Measurements from ENCODE around the gene EGR1. TPM values are rescaled to one million over a fixed set of nuclear protein-coding genes. Genes with fewer than 3 reads are reported as not detected.
"Not testable (repeated sequence)": the region's sequence is repeated elsewhere in the genome, so short reads cannot be mapped to it uniquely, and the experiment has no call there.

EGR1 gene
- total and polyA plus RNA-seq, 11 donors: 4.0 to 133 (median 15.3) TPM

- ATAC-seq: peak in 2 of 4 donors; percentile 28 to 43
- no peak overlapping the region for H3K27ac ChIP-seq
Measured at GRCh38 chr5:138506370-138507306, 41.4 kb downstream of the EGR1 start.

GRCh38 chr5:138507485-138507884 lies 42.2 kb downstream of the EGR1 start:
- 91 to 95% (median 94%) methylated on average over 8 of the region's 8 CpGs for WGBS, 4 donors
- not testable (repeated sequence) for H3K4me3 ChIP-seq, H3K27me3 ChIP-seq, DNase-seq, H3K27ac ChIP-seq, ATAC-seq, H3K9me3 ChIP-seq
- peaks cover 0 to 70% (median 63%) of the 10 kb centered on the region in 9 donors for H3K36me3 ChIP-seq
- intact Hi-C loops (cut with DNase I): loop anchor here in 1 of 10 donors (10.0 kb wide), 1 partner anchor 283 kb away; no protein-coding TSS in a partner anchor
- H3K4me1 ChIP-seq: peaks cover 0 to 31% (median 8%) of the 10 kb centered on the region in 12 donors

More at GRCh38 chr5:138506370-138507306, 41.4 kb downstream of the EGR1 start:
- Histone ChIP-seq H3K9me3 (no peaks in the 10 kb centered on the region), H3K4me3 (no peak overlapping the region), H3K4me1 (peaks cover 0 to 31% (median 8%) of the 10 kb centered on the region in 12 donors), H3K27me3 (no peaks in the 10 kb centered on the region), H3K36me3 (peaks cover 0 to 62% (median 55%) of the 10 kb centered on the region in 9 donors)
- intact Hi-C loops (cut with DNase I): loop anchor here in 1 of 10 donors (10.0 kb wide), 1 partner anchor 282 kb away; no protein-coding TSS in a partner anchor
- no peak for DNase-seq
- TF ChIP-seq CTCF (IDR thresholded peaks at IDR 0.05) (no peak), POLR2A (IDR thresholded peaks at IDR 0.05) (no peak)
- WGBS, 4 donors: 70 to 82% (median 78%) methylated on average over 10 of the region's 10 CpGs

GRCh38 chr5:138508958-138509357 lies 43.7 kb downstream of the EGR1 start:
- Histone ChIP-seq H3K4me1 (peaks cover 0 to 24% (median 8%) of the 10 kb centered on the region in 12 donors), H3K4me3 (no peak overlapping the region), H3K27me3 (no peaks in the 10 kb centered on the region), H3K36me3 (peaks cover 0 to 85% (median 78%) of the 10 kb centered on the region in 9 donors), H3K9me3 (no peaks in the 10 kb centered on the region), H3K27ac (no peak overlapping the region)
- ATAC-seq: peak in 1 of 4 donors; percentile 23
- WGBS, 4 donors: 44 to 62% (median 52%) methylated on average over 3 of the region's 3 CpGs
- no peak for DNase-seq
- intact Hi-C loops (cut with DNase I): loop anchor here in 1 of 10 donors (10.0 kb wide), 1 partner anchor 284 kb away; no protein-coding TSS in a partner anchor
- no peak for TF ChIP-seq POLR2A (IDR thresholded peaks at IDR 0.05)
- no peak for TF ChIP-seq CTCF (IDR thresholded peaks at IDR 0.05)

GRCh38 chr5:138514021-138514420 lies 48.7 kb downstream of the EGR1 start:
- WGBS, 4 donors: 95 to 98% (median 96%) methylated on average over 1 of the region's 1 CpG
- intact Hi-C loops (cut with DNase I): no loop called here
- H3K36me3 ChIP-seq: peaks cover 0 to 100% (median 96%) of the 10 kb centered on the region in 9 donors

More at GRCh38 chr5:138514021-138514420, 48.7 kb downstream of the EGR1 start:
- DNase-seq: no peak
- no peaks in the 10 kb centered on the region for H3K27me3 ChIP-seq
- H3K27ac ChIP-seq: no peak overlapping the region
- H3K4me3 ChIP-seq: no peak overlapping the region
- peaks cover 0 to 3% (median 0%) of the 10 kb centered on the region in 12 donors for H3K4me1 ChIP-seq
- ATAC-seq: no peak
- no peaks in the 10 kb centered on the region for H3K9me3 ChIP-seq
- no peak for TF ChIP-seq POLR2A (IDR thresholded peaks at IDR 0.05)
- no peak for TF ChIP-seq CTCF (IDR thresholded peaks at IDR 0.05)
